ENCODE results near the gene C1orf50. TPM values are rescaled to one million over a fixed set of nuclear protein-coding genes. Genes with fewer than 3 reads are reported as not detected.

Gene C1orf50
- total RNA-seq, 4 donors from 2014 or later = 3.0 to 5.0 (median 3.6) TPM

DNA sequence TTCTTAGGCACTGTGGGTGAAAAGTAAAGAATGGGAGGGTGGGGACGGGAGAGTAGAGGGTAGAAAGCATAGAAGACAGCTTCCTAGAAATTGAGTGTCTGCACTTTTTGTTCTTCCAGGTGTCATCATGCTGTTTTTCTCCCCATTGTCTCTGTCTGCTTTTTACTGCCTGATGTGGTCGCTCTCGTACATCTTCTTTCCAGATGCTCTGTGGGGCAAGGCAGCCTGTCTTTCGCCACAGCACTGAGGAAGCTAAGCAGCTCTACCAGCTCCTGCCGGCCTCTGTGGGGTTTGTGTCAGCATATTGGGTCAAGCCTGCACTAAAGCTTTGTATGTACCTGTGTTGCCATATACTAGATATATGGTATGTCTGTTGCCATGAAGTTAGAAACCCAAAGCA lies 30.9 kb downstream of the C1orf50 start:
- intact Hi-C loops (cut with DNase I) = no loop called here
- Histone ChIP-seq H3K4me1 (peaks cover 0 to 4% (median 0%) of the 10 kb centered on the region in 4 donors), H3K36me3 (no peaks in the 10 kb centered on the region), H3K27ac (replicated peaks in 1 of 4) (no peak overlapping the region), H3K4me3 (no peak overlapping the region), H3K27me3 (no peaks in the 10 kb centered on the region), H3K9me3 (no peaks in the 10 kb centered on the region)
- 92% methylated on average over 5 of the region's 5 CpGs for WGBS
- TF ChIP-seq EP300 (IDR thresholded peaks at IDR 0.05) (no peak), POLR2A (IDR thresholded peaks at IDR 0.05; ENCODE audit: low read depth) (no peak), POLR2AphosphoS5 (IDR thresholded peaks at IDR 0.05) (no peak)
- TF ChIP-seq, protein P1, sequence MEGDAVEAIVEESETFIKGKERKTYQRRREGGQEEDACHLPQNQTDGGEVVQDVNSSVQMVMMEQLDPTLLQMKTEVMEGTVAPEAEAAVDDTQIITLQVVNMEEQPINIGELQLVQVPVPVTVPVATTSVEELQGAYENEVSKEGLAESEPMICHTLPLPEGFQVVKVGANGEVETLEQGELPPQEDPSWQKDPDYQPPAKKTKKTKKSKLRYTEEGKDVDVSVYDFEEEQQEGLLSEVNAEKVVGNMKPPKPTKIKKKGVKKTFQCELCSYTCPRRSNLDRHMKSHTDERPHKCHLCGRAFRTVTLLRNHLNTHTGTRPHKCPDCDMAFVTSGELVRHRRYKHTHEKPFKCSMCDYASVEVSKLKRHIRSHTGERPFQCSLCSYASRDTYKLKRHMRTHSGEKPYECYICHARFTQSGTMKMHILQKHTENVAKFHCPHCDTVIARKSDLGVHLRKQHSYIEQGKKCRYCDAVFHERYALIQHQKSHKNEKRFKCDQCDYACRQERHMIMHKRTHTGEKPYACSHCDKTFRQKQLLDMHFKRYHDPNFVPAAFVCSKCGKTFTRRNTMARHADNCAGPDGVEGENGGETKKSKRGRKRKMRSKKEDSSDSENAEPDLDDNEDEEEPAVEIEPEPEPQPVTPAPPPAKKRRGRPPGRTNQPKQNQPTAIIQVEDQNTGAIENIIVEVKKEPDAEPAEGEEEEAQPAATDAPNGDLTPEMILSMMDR (IDR thresholded peaks at IDR 0.05) = no peak
- no peak for DNase-seq (ENCODE audit: extremely low spot score)

DNA sequence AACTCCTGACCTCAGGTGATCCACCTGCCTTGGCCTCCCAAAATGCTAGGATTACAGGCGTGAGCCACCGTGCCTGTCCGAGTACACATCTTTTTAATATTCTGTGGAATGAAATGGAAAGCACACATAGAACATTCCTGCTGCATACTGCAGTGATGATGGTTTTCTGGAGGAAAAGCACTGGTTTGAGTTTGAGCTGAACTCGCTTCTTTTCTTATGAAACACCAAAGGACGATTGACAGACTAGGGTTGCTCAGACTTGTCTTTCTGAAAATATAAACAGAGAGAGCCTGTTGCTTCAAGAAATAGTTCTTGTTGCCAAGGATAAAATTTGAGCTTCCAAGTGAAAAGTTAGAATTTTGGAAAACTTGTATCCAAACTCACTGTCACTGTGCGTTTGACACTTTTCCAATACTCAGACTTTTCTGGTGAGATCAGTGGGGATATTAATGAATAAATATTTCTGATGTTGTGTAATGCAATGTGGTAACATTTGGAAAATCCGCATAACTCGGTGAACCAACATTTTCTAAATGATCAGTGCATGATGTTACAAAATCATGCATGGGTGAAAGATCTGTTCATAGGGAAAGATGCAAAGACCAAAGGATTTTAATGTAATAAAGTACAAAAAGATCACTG lies 34.9 kb downstream of the C1orf50 start:
- 72% methylated on average over 8 of the region's 8 CpGs for WGBS
- TF ChIP-seq EP300 (IDR thresholded peaks at IDR 0.05) (no peak), POLR2A (IDR thresholded peaks at IDR 0.05; ENCODE audit: low read depth) (no peak), POLR2AphosphoS5 (IDR thresholded peaks at IDR 0.05) (no peak)
- TF ChIP-seq, protein P1 (IDR thresholded peaks at IDR 0.05) = no peak
- Histone ChIP-seq H3K36me3 (peaks cover 0 to 17% (median 5%) of the 10 kb centered on the region in 4 donors), H3K4me1 (no peaks in the 10 kb centered on the region), H3K27me3 (no peaks in the 10 kb centered on the region), H3K27ac (replicated peaks in 1 of 4) (peak overlapping the region in 1 of 4 donors; percentile 58), H3K4me3 (no peak overlapping the region), H3K9me3 (no peaks in the 10 kb centered on the region)
- intact Hi-C loops (cut with DNase I) = no loop called here
- no peak for DNase-seq (ENCODE audit: extremely low spot score)

DNA sequence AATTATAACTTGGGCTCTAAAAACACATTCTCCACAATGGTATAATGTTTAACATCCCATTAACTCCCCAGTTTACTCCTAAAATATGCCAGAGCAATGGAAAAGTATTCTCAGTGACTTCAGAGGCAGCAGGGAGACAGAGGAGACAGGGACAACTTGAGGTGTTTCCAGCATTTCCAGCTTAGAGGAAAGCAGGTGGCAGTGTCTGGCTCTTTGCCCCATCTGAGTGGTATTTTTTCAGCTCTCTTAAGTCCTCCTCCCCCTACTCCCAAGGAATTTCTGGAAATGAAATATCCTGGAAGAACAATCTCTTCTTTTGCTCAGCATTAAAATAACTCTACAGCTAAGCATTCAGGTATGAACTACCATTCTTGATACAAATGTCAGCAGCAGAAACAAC lies 39.1 kb downstream of the C1orf50 start:
- no peak for DNase-seq (ENCODE audit: extremely low spot score)
- H3K27me3 ChIP-seq = no peaks in the 10 kb centered on the region
- H3K27ac ChIP-seq (replicated peaks in 1 of 4) = no peak overlapping the region
- TF ChIP-seq POLR2A (IDR thresholded peaks at IDR 0.05; ENCODE audit: low read depth) (no peak), POLR2AphosphoS5 (IDR thresholded peaks at IDR 0.05) (no peak), EP300 (IDR thresholded peaks at IDR 0.05) (no peak)
- TF ChIP-seq, protein P1 (IDR thresholded peaks at IDR 0.05) = no peak
- intact Hi-C loops (cut with DNase I) = no loop called here
- no peaks in the 10 kb centered on the region for H3K4me1 ChIP-seq
- no peak overlapping the region for H3K4me3 ChIP-seq
- H3K36me3 ChIP-seq = peaks cover 0 to 31% (median 8%) of the 10 kb centered on the region in 4 donors
- no peaks in the 10 kb centered on the region for H3K9me3 ChIP-seq

DNA sequence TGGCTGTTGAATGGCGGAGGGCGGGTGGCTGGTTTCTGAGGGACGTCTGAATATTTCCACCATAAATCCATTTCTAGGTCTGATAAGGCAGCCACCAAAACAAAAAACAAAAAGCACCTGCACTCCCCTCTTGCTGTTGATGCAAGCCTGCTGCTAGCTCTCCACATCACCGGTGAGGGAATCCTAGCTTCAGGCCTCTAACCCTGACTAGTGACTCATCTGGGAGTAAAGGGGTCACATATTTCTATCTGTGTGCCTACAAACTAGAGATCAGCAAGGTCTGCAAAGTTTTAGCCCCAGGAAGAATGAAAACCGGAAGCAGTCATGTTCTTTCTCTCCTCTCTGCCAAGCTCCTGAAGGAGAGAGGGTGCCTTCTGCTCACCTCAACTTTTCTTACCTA lies 39.5 kb downstream of the C1orf50 start:
- Histone ChIP-seq H3K36me3 (peaks cover 0 to 34% (median 8%) of the 10 kb centered on the region in 4 donors), H3K27me3 (no peaks in the 10 kb centered on the region), H3K9me3 (no peaks in the 10 kb centered on the region), H3K4me3 (no peak overlapping the region), H3K4me1 (no peaks in the 10 kb centered on the region), H3K27ac (replicated peaks in 1 of 4) (peak overlapping the region in 1 of 4 donors; percentile 44)
- TF ChIP-seq, protein P1 (IDR thresholded peaks at IDR 0.05) = no peak
- TF ChIP-seq POLR2A (IDR thresholded peaks at IDR 0.05; ENCODE audit: low read depth) (no peak), EP300 (IDR thresholded peaks at IDR 0.05) (no peak), POLR2AphosphoS5 (IDR thresholded peaks at IDR 0.05) (no peak)
- DNase-seq (ENCODE audit: extremely low spot score) = no peak
- intact Hi-C loops (cut with DNase I) = no loop called here
- 77% methylated on average over 5 of the region's 5 CpGs for WGBS
